Dermis microvascular lymphatic vessel endothelial cell (primary cell): ENCODE results near the gene ELOVL7. TPM values are rescaled to one million over a fixed set of nuclear protein-coding genes. Genes with fewer than 3 reads are reported as not detected.
"Not testable (repeated sequence)": the region's sequence is repeated elsewhere in the genome, so short reads cannot be mapped to it uniquely, and the experiment has no call there.

Source experiments
- DNase-seq, 2 donors: peaks; one replicate each; pipeline versions ENCODE4 v3.0.0 to v3.0.0-alpha.2; 2010; ENCODE audit warnings: low read depth in 2 of 2
- total RNA-seq: library from RNA; depleted of rRNA; stranded (reverse); fragments of >200 nt; gene quantifications from 2 replicates; pipeline ENCODE4 v1.2.1, GENCODE V29; 2014

The ELOVL7 gene
- total RNA-seq, 1 donor from 2014 or later, result 0.51 TPM

GRCh38 chr5:60795424-60795950 is 48.6 kb downstream of the ELOVL7 start:
- DNase-seq, result not testable (repeated sequence)

GRCh38 chr5:60794691-60795090 is 49.4 kb downstream of the ELOVL7 start:
- DNase-seq, result no peak

- DNase-seq, result no peak
Measured at GRCh38 chr5:60792438-60792837, 51.6 kb downstream of the ELOVL7 start.

- no peak for DNase-seq
Measured at GRCh38 chr5:60789551-60789950, 54.5 kb downstream of the ELOVL7 start.

- DNase-seq, result no peak
Measured at GRCh38 chr5:60788863-60789513, 55.1 kb downstream of the ELOVL7 start.

GRCh38 chr5:60779466-60779865 is 64.6 kb downstream of the ELOVL7 start:
- DNase-seq, result no peak

GRCh38 chr5:60776343-60776742 is 67.7 kb downstream of the ELOVL7 start:
- no peak for DNase-seq

GRCh38 chr5:60765019-60765709 is 78.9 kb downstream of the ELOVL7 start:
- no peak for DNase-seq

GRCh38 chr5:60763061-60763460 is 81.0 kb downstream of the ELOVL7 start:
- no peak for DNase-seq

- no peak for DNase-seq
Measured at GRCh38 chr5:60754495-60754894, 89.6 kb downstream of the ELOVL7 start.

GRCh38 chr5:60744682-60745081 is 99.4 kb downstream of the ELOVL7 start:
- no peak for DNase-seq

- DNase-seq, result no peak
Measured at GRCh38 chr5:60743511-60744314, 100.4 kb downstream of the ELOVL7 start.

GRCh38 chr5:60740322-60740721 is 103.7 kb downstream of the ELOVL7 start:
- DNase-seq, result no peak

GRCh38 chr5:60738933-60739332 is 105.1 kb downstream of the ELOVL7 start:
- DNase-seq, result no peak

- no peak for DNase-seq
Measured at GRCh38 chr5:60738461-60738860, 105.6 kb downstream of the ELOVL7 start.

- not testable (repeated sequence) for DNase-seq
Measured at GRCh38 chr5:60730858-60731257, 113.2 kb downstream of the ELOVL7 start.

- DNase-seq, result no peak
Measured at GRCh38 chr5:60727033-60727679, 116.9 kb downstream of the ELOVL7 start.

- no peak for DNase-seq
Measured at GRCh38 chr5:60724126-60724525, 119.9 kb downstream of the ELOVL7 start.

- DNase-seq, result no peak
Measured at GRCh38 chr5:60722416-60722815, 121.7 kb downstream of the ELOVL7 start.

- DNase-seq, result no peak
Measured at GRCh38 chr5:60719329-60719728, 124.7 kb downstream of the ELOVL7 start.

GRCh38 chr5:60718166-60718892 is 125.7 kb downstream of the ELOVL7 start:
- no peak for DNase-seq
